NCI-H1417 (cell line): ENCODE results near the gene DOCK2.
"Not testable (repeated sequence)": the region's sequence is repeated elsewhere in the genome, so short reads cannot be mapped to it uniquely, and the experiment has no call there.

Source experiments
- DNase-seq, 3 experiments: peaks; one replicate each; lab custom pipeline; 2025; lab: John Stamatoyannopoulos, UW

DOCK2 gene

DNA sequence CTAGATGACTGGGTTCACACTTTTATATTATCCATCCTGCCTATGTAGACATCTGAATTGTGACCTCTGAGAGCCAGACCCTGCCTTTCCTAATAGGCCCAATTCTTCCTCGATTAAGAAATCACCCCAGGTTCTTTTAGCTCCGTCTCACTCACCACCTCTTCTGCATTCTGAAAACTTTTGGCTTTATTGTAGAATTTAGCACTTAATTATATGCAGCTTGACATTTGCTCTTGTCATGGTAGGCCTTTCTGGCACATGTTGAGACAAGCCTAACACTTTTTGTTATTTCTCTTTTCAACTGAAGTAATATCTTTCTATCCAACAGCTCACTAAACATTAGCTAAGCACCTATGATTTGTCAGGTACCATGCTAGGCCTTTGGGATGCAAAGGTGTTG, 180.0 kb downstream of the DOCK2 start:
- no peak for DNase-seq

DNA sequence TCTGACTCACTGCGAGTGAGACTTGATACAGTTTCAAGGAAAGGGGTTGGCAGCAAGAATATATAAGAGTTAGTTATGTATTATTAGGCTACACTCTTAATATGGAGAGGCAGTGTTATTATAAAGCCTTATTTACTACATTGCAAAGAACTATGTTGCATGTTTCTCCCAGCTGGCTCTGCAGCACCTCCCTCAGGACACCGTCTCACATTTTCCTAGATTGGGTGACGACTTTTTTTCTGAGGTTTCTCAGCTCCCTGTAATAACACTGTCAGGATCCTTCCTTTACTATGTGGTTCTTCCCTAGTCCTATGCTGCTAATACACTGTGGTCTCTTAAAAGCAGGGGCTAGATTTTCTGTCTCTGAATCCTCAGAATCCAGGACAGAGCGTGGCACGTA, 189.5 kb downstream of the DOCK2 start:
- DNase-seq = no peak

GRCh38 chr5:169827769-169828168, 190.7 kb downstream of the DOCK2 start:
- DNase-seq = no peak

DNA sequence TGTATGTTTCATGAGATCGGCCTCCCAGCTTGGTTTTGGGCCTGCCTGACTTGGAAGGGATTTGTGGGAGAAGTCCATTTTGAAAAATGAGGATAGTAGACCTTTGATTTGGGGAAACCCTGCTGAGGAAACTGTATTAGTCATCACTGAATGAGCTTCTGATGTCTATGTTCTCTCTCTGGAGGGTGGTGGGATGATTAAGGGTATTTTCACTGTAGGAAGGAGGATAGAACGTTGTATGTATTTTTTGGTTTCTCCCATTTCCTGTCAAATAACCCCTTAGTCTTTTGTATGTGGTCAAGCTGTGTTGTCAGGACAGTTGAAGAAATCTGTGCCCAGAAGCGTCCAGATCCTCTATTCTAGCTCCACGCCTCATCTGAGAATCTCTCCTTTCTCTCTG, 191.3 kb downstream of the DOCK2 start:
- no peak for DNase-seq

- DNase-seq = peak in 2 of 3 experiments; percentile 5 to 36
These were observed 194.3 kb downstream of the DOCK2 start for GRCh38 chr5:169831331-169831730.

DNA sequence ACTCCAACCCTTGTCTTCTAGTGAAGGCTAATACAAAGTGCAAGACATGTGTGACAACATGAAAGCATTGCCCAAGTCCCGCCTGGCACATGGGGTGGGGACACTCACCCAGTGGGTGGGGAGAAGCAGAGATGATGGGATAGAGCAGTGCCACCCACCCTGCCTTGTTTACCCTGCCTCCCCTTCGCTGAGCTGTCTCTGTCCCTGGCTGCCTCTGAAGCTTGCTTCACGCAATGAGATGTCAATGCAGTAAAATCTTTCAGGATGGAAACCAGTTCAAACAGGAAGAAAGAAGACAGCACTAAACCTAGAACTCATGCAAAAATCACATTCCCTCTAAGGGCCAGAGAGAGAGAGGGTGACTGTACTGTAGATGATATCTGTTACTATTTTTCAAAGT, 195.2 kb downstream of the DOCK2 start:
- no peak for DNase-seq

- no peak for DNase-seq
These were observed 195.8 kb downstream of the DOCK2 start for GRCh38 chr5:169832845-169833244.

- not testable (repeated sequence) for DNase-seq
These were observed 196.7 kb downstream of the DOCK2 start for GRCh38 chr5:169833681-169834292.

GRCh38 chr5:169834540-169834939, 197.5 kb downstream of the DOCK2 start:
- not testable (repeated sequence) for DNase-seq

DNA sequence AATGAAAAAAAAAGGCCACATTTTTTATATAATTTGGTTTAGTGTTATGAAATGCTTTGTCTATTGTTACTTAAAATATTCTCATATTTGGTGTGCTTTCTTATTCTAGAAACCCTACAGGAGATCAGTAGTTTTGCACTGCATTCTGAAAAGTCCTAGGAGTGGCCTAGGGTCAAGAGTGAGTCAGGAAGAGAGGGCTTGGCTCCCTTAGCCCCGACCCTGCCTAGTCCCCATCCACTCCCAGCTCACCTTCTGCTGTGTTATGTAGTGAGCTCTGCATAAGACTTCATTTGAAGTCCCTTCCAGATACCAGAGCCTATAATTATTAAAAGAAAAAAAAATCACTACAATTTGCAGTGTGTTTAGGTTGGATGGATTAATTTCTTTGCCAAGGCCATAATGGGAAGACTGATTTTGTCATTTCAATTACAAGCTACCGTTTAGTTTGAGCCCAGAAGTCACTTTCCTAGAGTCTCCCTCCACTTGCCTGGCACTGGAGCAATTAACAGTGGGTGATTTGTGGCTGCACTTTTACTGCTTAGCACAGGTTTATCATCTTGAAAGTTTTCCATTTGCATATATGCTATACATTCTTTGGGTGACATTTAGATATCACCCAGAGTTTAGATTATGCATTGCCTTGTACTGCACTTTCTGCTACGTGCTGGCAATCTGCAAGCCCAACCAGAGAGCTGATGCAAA, 199.9 kb downstream of the DOCK2 start:
- no peak for DNase-seq

GRCh38 chr5:169837686-169838085, 200.6 kb downstream of the DOCK2 start:
- no peak for DNase-seq

GRCh38 chr5:169838688-169839087, 201.6 kb downstream of the DOCK2 start:
- no peak for DNase-seq

- DNase-seq = no peak
These were observed 203.3 kb downstream of the DOCK2 start for GRCh38 chr5:169840405-169840804.

DNA sequence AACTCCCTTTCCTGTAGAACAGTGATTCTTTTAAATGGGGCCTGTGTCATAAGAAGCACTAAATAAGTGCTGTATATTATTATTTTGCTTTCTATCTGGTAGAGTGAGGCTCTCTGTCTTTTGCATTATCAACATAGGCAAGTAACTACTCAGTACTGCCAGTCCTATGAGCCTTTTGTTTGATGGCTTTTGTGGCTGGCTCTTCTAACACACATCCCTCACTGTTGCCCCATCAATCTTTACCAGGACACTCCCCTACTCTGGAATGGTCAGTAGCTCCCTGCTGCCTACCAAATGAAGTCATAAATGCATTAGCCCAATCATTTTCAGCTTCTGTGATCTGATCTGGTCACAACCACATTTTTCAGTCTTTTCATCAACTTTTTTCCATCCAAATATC, 205.6 kb downstream of the DOCK2 start:
- no peak for DNase-seq

- no peak for DNase-seq
These were observed 210.4 kb downstream of the DOCK2 start for GRCh38 chr5:169847519-169847918.

DNA sequence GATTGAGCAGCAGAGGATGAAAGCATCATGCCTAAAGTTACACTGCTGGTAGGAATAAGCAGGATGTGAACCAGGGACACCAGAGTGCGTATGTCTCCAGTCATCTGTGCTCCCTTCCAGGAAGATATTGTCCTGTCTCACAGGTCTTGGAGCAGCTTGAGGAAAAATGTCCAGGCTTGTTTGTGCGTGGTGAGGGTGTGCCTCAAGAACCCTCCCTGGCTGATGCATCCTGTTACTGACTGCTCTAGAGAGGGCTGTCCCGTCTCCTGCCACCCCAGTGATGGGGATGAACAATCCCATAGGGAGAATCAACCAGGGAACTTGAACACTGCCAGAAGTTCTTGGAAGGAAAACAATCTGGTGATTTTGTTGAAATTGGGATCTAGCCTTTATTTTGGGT, 211.2 kb downstream of the DOCK2 start:
- DNase-seq = no peak

- no peak for DNase-seq
These were observed 211.7 kb downstream of the DOCK2 start for GRCh38 chr5:169848792-169849191.

GRCh38 chr5:169850409-169850808, 213.3 kb downstream of the DOCK2 start:
- DNase-seq = no peak

DNA sequence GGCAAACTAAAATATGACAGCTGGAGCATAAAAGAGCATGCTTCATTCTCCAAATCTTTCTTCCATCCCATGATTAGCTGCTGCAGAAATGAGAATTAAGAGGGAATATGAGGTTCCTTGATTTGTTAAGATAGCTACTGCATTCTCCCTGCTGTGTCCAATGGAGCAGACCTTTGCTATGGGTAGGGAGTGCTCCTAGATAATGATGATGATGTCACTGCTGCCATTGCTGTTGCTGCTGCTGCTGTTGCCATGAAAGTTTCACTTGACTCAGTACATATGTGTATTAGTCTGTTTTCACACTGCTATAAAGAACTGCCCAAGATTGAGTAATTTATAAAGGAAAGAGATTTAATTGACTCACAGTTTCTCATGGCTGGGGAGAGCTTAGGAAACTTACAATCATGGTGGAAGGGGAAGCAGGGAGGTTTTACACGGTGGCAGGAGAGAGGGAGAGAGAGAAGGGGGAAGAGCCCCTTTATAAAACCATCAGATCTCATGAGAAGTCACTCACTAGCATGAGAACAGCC, 214.3 kb downstream of the DOCK2 start:
- no peak for DNase-seq

GRCh38 chr5:169856571-169856970, 219.5 kb downstream of the DOCK2 start:
- no peak for DNase-seq

DNA sequence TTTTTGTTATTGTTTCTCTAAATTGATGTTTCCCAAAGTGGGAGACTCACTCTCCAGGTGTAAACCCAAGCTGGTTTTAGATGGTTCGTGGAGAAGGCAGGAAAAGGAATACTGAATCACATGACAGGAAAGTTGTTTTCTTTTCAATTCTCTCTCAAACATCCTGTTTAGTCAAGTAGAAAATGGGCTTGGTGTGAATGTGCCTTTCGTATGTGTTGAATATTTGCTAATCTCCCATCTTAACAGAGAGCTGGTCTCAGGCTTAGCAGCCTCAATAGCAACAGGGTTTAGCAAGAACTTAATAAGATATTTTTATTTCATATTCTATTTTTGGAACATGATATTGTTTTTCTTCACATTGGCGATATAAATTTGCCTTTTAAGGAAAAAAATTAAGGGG, 223.5 kb downstream of the DOCK2 start:
- no peak for DNase-seq

GRCh38 chr5:169861433-169861832, 224.4 kb downstream of the DOCK2 start:
- no peak for DNase-seq

DNA sequence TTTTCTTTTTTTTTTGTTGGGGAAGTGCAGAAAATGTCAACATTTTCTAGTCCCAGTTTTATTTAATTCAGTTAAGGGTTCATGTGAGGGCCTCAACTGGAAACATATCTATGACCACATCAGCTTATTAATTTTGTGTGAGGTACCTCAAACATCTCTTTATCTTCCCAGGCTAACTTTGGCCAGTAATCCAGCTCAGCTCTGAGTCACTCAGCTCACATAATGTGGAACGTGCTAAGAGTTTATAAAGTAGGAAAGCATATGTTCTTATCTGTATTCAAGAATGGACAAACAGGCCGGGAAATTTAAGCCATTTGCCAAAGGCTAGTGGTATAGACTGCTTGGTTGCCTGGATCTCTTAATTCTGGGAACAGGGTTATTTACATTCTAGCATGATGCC, 224.9 kb downstream of the DOCK2 start:
- no peak for DNase-seq

DNA sequence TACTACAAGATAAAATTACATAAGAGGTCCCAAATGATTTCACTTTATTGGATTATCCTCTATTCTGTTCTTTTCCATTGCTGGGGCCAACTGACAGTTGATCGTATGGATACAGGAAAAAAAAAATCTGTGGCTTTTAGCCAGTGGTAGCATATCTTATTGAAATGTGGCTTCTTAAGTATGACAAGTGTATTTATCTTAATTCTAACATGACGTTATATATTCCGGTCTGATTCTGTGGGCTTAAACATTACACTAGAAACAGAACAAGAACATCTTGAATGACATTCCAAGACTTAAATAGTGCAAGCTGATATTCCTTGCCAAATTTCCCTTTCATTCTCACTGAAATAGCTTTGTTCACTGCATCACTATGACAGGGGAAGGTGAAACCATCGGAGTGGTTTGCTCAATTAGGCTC, 225.3 kb downstream of the DOCK2 start:
- no peak for DNase-seq
